GM18858 (cell line): ENCODE measurements around the gene PSTK.

Experiments used
- ATAC-seq: cut with Tn5 transposase; IDR thresholded peaks from one replicate; pipeline ENCODE4 v1.9.1; 2021; ENCODE audit not compliant: unreplicated experiment

The PSTK gene

GRCh38 chr10:122990278-122990677 is 10.1 kb downstream of the PSTK start:
- no peak for ATAC-seq

- ATAC-seq: no peak
Measured at GRCh38 chr10:122992031-122992585, 11.9 kb downstream of the PSTK start.

- ATAC-seq: no peak
Measured at GRCh38 chr10:122993797-122994336, 13.7 kb downstream of the PSTK start.

- no peak for ATAC-seq
Measured at GRCh38 chr10:122995936-122996335, 15.7 kb downstream of the PSTK start.

- ATAC-seq: no peak
Measured at GRCh38 chr10:122997864-122998263, 17.7 kb downstream of the PSTK start.

- no peak for ATAC-seq
Measured at GRCh38 chr10:122998360-122998917, 18.2 kb downstream of the PSTK start.

GRCh38 chr10:122998934-122999333 is 18.7 kb downstream of the PSTK start:
- ATAC-seq: no peak

GRCh38 chr10:122999347-122999746 is 19.1 kb downstream of the PSTK start:
- no peak for ATAC-seq

GRCh38 chr10:123000155-123000554 is 20.0 kb downstream of the PSTK start:
- no peak for ATAC-seq

- ATAC-seq: no peak
Measured at GRCh38 chr10:123001370-123001769, 21.2 kb downstream of the PSTK start.

GRCh38 chr10:123004298-123004697 is 24.1 kb downstream of the PSTK start:
- ATAC-seq: no peak

GRCh38 chr10:123007558-123008354 is 27.6 kb downstream of the PSTK start:
- ATAC-seq: peak; percentile 31

- ATAC-seq: peak; percentile 75
Measured at GRCh38 chr10:123008355-123009104, 28.3 kb downstream of the PSTK start, which contains the start of the genes ACADSB and IKZF5. Gene ACADSB (plus strand): TSS chr10:123009006. CDS start chr10:123009030, 24 bp downstream. Gene IKZF5 (minus strand): TSS chr10:123008795. CDS start chr10:122998625, 10,170 bp downstream.

GRCh38 chr10:123009105-123009820 is 29.1 kb downstream of the PSTK start:
- ATAC-seq: no peak

- no peak for ATAC-seq
Measured at GRCh38 chr10:123011987-123012386, 31.8 kb downstream of the PSTK start.

GRCh38 chr10:123013456-123014419 is 33.5 kb downstream of the PSTK start:
- no peak for ATAC-seq

GRCh38 chr10:123014772-123015171 is 34.6 kb downstream of the PSTK start:
- ATAC-seq: no peak

- no peak for ATAC-seq
Measured at GRCh38 chr10:123016228-123016627, 36.0 kb downstream of the PSTK start.

GRCh38 chr10:123017421-123018165 is 37.4 kb downstream of the PSTK start:
- no peak for ATAC-seq
